SHP77 treated with DMSO at 0.1 percent for 48 hours (cell line): ENCODE results near the gene VPS37B.

Source experiments
- DNase-seq: peaks from one replicate; lab custom pipeline; 2025; lab: John Stamatoyannopoulos, UW

VPS37B gene

DNA sequence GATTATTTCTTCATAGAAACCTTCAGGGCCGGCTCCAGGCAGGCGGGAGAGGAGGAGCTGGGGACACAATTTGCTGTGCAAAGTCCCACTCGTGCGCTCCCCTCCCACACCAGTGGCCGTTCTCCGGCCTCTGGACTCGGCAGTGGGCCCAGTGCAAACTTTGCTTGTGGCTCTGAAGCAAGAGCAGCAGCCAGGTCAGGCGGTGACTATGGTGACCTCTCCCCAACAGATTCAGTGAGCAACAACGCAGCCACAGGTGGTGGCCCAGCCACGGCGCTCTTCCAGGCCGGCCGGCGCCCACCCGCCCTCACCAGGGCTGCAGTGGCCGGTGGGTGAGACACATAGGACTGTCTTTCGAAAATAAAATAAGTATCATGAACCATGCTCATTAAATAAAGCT is 29.5 kb downstream of the VPS37B start:
- no peak for DNase-seq

GRCh38 chr12:122865268-122866231 is 30.4 kb downstream of the VPS37B start:
- DNase-seq: no peak

GRCh38 chr12:122864894-122865253 is 31.1 kb downstream of the VPS37B start:
- no peak for DNase-seq

DNA sequence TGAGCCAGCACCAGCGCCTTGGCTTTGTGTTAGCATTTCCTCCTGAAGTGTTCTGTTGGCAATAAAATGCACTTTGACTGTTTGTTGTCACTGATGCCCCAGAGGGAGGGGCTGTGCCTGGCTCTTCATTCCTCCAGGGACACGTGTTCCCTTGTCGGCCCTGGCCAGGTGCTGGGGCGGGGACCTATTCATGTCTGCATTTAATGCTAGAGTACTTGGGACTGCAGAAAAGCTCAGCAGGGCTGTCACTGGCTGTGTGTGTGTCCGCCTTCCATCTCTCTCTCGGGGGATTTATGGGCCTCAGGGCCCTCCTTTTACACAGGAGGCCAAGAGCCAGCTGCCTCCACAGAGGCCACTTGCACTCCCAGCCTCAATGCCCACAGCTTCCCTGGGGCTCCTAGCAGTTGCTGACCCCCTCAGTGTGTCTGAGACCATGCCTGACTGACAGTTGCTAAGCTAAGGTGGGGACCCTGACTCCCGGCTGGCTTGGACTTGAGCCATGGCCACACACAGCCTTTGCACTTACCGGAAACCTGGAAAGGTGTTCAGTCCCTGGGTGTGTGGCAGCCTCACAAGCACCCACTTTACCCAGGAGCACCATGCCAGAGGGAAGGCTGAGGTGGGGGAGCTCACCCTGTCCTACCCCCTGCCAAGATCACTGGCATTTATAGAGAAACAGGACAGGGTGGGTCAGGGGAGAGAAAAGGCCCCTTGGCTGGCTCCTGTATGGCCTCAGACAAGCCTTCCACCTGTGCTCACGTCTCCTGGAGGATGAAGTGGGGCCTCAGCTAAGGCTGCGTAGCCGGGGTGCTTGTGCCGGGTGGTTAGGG is 32.8 kb downstream of the VPS37B start:
- peak; percentile 37 for DNase-seq

GRCh38 chr12:122862110-122862634 is 33.8 kb downstream of the VPS37B start:
- DNase-seq: no peak

DNA sequence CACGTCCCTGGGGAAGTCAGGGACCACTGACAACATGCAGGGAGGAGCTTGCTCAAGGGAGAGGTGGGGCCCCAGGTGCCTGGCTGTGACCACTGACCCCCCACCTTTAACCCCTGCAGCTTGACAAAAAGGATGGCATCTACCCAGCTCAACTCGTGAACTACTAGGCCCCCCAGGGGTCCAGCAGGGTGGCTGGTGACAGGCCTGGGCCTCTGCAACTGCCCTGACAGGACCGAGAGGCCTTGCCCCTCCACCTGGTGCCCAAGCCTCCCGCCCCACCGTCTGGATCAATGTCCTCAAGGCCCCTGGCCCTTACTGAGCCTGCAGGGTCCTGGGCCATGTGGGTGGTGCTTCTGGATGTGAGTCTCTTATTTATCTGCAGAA is 34.3 kb downstream of the VPS37B start:
- DNase-seq: no peak

GRCh38 chr12:122860854-122861586 is 34.9 kb downstream of the VPS37B start:
- DNase-seq: no peak

DNA sequence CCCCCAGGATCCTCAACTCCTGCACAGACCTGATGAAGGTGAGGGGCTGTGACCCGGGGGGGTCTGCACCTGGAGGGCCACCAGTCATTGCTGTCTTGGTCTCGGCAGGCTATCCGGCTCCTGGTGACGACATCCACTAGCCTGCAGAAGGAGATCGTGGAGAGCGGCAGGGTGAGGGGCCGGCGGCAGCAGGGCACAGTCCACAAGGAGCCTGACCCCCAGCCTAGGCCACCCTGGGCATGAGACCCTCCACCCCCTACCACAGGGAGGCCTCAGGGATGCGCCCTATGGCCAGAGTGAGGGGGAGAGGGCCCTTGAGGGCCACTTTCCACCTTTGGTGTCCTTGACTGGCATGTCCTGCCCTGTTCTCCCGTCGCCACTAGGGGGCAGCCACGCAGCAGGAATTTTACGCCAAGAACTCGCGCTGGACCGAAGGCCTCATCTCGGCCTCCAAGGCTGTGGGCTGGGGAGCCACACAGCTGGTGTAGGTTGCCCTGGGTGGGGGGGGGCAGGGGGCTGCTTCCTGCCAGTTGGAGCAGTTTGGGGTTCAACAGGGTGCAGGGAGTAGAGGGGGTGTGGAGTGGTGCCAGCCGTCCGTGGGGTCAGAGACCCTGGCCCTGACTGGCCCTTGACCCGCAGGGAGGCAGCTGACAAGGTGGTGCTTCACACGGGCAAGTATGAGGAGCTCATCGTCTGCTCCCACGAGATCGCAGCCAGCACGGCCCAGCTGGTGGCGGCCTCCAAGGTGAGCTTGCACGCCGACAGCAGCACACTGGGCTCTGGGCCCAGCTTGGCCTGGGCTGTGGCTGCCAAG is 35.7 kb downstream of the VPS37B start:
- DNase-seq: no peak

DNA sequence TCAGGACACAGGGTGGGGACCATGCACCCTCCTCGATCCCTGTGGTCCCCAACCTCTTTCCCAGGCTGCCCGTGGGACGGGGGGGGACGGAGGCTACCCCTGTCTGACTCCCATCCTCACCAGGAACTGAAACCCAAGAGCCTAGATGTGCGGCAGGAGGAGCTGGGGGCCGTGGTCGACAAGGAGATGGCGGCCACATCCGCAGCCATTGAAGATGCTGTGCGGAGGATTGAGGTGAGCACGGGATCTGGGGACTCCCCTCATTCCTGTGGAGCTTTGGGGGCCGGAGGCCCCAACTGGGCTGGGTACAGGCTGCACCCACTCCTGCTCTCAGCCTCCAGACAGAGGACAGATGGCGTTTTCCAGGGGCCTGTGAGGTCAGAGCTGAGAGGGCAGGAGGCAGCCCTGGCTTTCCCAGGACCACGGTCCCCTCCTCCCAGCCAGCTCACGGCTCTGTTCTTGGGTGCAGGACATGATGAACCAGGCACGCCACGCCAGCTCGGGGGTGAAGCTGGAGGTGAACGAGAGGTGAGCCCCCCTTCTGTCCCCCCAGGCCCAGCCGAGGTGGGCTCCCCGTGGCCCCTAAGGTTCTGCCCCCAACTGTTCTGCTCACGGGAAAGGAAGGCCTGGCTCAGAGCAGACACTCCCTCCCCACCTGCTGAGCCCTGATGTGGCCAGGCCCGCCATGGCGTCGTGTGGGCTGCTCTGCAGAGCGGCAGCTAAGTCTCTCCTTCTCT is 36.5 kb downstream of the VPS37B start:
- DNase-seq: no peak

DNA sequence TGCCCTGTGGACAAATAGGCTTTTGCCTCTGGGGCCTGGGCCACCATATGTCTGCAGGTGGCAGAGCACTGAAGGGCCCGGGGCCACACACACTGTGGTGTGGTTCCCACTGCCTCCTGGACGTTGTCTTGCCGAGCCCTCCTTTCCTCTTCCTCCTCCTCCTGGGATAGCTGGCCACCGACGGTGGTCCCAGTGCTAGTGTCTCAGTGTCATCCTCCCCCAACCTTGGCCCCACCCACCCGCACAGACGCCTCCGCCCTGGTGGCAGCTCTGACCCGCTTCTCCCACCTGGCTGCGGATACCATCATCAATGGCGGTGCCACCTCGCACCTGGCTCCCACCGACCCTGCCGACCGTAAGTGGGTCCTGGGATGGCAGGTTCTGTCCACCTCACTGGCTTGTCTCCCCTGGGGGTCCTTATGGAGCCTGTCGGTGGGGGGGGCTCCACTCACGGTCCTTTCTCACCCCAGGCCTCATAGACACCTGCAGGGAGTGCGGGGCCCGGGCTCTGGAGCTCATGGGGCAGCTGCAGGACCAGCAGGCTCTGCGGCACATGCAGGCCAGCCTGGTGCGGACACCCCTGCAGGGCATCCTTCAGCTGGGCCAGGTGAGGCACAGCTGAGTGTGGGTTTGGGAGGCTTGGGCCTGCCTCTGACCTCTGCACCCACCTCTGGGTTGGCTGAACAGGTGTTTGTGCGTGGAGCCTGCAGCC is 37.2 kb downstream of the VPS37B start:
- no peak for DNase-seq

- no peak for DNase-seq
Observed at GRCh38 chr12:122858171-122858570, 37.8 kb downstream of the VPS37B start.

DNA sequence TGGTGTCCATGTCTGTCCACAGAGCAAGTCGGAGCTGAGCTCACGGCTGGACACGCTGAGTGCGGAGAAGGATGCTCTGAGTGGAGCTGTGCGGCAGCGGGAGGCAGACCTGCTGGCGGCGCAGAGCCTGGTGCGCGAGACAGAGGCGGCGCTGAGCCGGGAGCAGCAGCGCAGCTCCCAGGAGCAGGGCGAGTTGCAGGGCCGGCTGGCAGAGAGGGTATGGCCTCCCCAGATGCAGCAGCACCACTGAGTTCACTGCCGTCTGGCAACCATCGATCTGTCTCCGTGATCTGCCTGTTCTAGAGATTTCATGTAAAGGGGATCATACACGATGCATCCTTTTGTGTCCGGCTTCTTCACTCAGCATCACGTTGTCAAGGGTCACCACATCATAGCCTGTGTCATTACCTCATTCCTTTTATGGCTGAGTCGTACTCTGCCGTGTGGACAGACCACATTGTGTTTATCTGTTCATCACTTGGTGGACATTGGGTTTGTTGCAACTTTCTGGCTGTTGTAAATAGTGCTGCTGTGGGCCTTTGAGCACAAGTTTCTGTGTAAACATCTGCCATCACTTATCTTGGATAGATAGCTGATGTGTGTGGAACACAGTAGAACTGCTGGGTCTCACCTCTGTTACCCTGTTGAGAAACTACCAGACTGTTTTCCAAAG is 38.8 kb downstream of the VPS37B start:
- DNase-seq: no peak

DNA sequence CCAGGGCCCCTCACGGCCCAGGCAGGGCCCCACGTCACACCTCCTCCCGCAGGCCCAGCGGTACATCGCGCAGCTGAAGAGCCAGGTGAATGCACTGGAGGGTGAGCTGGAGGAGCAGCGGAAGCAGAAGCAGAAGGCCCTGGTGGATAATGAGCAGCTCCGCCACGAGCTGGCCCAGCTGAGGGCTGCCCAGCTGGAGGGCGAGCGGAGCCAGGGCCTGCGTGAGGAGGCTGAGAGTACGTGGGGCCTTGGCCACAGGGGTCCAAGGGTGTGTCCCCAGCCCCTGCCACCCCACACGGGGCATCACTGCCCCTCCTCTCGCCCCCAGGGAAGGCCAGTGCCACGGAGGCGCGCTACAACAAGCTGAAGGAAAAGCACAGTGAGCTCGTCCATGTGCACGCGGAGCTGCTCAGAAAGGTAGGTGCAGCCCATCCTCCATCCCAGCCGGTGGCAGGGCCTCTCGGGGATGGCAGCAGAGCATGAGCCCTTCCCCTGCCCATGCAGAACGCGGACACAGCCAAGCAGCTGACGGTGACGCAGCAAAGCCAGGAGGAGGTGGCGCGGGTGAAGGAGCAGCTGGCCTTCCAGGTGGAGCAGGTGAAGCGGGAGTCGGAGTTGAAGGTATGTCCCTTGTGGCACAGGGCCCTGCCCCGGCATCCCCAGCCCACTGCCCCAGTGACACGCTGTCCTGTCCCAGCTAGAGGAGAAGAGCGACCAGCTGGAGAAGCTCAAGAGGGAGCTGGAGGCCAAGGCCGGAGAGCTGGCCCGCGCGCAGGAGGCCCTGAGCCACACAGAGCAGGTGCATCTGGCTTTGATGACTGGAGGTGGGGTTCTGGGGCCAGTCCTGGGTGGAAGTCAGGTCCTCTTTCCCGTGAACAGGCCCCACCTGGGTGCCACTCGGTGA is 39.7 kb downstream of the VPS37B start:
- DNase-seq: peak; percentile 89

- DNase-seq: no peak
Observed at GRCh38 chr12:122855071-122855829, 40.7 kb downstream of the VPS37B start.

GRCh38 chr12:122854554-122854953 is 41.4 kb downstream of the VPS37B start:
- DNase-seq: no peak

GRCh38 chr12:122853582-122854245 is 42.2 kb downstream of the VPS37B start:
- DNase-seq: no peak
